Measurements from ENCODE around the gene PNMA8C.

PNMA8C gene

DNA sequence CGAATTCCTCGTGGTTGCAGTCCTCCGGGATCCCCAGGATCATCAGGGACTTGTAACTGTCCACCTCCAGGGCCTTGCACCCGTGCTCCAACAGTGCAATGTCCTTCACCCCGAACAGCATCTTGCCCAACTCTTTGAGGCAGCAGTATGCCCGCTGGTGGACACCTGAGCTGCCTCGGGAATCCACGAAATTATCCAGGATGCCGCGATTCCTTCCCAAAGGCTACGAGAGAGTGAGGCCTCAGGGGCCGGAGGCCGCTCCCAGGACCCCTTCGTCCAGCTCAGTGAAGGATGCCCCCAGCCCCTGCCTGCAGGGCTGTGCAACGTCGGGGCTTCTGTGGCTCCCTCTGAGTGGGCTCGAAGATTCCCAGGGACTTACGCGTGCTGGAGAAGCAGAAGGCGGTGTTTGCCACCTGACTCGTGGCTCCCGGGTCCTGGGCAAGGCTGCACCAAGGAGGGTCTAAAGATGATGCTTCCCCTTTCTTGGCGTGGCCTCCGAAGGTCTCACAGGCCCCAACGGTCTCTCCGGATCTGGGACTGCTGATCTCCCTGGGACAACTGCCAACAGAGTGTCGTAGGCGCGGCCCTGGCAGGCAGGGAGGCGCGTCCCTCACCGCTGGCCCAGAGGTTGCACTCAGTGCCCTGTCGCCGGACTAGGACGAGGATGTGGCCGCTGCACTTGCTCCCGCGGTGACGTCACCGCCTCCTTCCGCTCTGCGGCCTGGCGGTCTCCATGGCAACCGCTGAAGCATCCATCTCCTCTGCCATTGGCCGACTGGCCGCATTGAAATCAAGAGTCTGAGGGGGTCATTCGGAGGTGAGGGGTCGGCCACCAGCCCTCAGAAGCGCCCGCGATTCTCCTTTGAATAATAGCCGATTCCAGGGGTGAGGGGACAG, at the start of gene PNMA8C:
TSS of gene PNMA8C (minus strand) at position 698 of the 897 bp plus-strand sequence. CDS start at position 121, 577 bp downstream.
- DNase-seq, result peak; percentile 63

DNA sequence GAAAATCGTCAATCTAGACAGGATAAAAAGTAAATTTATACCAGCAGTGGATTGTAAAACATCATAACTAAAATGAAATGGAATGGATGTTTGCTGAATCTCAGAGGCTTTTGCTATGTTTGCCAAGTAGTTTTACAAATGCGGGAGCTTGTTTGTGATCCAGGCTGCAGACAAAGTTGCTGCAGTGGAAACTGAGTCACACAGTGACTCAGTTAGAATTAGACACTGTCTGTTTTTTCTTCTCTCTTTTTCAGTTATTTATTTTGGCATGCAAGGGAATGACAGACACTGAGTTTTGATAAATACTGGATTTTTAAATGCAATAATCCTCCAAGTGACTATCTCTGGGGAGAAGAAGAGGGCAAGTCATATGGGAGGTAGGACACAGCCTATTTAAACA, 47.2 kb upstream of the PNMA8C start:
- DNase-seq, result no peak

DNA sequence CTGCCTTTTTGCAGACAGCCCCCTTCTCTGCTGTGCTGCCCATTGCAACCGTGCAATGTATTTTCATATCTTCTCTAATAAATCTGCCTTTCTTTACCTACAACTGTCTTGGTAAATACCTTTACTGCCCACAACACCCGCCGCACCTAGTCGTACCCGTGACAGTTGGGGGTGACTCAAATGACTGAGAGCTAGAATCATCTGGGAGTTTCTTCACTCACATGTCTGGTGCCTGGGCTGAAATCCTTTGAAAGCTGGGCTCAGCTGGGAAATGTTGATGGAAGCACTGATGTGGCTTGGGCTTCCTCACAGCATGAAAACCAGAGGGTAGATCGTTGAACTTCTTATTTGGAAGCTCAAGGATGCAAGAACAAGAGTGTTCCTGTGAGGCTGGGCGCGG, 45.5 kb upstream of the PNMA8C start:
- DNase-seq, result no peak

DNA sequence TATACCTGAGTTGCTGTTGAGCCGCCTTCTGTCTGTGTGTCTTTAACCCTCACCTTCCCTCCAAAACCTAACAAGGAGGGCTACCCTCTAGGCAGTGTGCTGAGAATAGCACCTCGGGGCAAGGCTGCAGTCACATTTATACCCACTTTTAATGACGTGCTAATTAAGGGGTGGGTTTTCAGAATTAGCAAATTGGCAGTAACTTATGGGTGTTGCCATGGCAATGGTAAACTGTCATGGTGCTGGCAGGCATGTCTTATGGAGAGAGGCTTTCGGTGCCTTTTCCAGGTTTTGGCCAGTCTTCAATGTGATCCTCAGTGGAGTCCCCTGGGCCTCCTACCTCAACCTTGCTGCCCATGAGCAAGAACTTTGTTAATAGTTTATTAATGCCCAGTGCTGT, 43.9 kb upstream of the PNMA8C start:
- no peak for DNase-seq

DNA sequence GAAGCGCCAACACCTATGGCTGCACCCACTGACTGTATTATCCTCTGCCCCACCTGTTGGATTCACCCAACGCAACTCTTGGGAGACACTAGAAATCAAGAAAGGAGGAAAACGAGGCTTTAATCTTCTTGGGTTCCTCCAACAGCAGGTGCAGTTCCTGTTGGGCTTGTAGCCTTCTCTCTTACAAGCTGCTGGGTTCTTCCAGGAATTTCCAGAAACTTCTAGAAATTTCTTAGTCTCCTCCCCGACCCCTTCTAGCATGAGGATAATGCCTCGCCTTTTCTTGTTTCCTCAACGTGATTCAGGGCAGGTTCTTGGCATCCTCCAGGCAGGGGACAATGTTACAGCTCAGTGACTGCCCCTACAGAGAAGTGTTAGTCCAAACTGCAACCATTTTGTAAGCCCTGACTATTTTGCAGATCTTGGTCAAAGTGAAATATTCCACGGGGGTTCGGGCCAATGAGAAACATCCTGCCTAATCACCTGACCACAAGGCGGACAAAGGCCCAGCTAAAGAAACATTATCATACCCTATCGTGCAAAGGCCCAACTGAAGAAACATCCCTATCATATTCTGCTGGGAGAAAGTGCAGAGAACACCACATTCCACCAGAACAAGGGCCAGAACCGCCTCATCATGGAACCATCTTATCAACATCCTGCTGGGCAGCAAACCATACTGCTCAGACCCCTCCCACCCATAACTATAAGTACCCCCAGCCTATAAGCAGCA, 43.2 kb upstream of the PNMA8C start:
- no peak for DNase-seq

DNA sequence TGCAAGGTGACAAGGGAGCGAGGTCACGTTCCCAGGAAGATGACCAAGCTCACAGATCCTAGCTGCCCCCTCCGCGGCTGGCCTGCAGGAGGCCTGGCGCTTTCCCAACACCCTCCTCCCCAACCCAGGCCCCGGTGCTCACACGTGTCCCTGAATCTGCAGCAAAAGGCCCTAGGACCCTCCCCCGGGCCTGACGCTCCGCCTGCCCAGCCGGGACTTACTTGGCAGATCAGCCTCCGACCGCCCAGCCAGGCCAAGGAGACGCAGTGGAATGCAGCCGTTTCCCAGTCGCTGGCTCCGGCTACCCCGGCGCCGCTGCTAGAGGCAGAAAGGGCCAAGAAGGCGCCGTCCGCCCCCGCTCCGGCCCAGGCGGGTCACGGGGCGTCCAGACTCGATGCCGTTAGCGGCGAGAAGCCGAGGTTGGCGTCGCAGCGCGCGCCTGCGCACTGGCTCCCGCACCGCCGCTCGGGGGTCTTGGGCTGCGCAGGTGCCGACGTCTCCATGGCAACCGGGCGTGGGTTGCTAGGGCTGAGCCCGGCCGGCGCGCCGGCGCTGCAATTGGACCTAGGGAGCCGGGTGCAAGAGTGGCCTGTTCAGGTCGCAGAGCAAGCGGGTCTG, 42.5 kb upstream of the PNMA8C start, which contains the start of gene PNMA8A:
TSS of gene PNMA8A (minus strand) at position 448 of the 618 bp plus-strand sequence. CDS start 528 bp downstream, outside the sequence.
- DNase-seq, result no peak

DNA sequence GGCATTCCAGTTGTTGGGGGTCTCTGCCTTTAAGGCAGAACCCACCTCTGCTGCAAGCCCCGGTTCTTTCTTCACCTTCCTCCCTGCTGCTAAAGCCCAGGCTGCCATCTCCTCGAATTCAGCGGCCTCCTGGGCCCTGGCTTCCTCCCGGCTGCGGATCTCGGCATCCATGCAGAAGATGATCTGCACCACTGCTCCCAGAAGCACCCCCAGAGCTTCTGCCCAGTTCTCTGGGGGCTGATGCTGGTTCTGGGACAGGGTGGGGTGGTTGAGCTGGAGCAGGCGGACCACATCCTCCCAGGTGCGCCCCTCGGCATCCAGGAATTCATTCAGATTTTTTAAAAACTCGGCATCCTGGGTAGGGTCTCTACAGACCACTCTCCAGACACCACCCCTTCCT, 41.6 kb upstream of the PNMA8C start:
- no peak for DNase-seq

DNA sequence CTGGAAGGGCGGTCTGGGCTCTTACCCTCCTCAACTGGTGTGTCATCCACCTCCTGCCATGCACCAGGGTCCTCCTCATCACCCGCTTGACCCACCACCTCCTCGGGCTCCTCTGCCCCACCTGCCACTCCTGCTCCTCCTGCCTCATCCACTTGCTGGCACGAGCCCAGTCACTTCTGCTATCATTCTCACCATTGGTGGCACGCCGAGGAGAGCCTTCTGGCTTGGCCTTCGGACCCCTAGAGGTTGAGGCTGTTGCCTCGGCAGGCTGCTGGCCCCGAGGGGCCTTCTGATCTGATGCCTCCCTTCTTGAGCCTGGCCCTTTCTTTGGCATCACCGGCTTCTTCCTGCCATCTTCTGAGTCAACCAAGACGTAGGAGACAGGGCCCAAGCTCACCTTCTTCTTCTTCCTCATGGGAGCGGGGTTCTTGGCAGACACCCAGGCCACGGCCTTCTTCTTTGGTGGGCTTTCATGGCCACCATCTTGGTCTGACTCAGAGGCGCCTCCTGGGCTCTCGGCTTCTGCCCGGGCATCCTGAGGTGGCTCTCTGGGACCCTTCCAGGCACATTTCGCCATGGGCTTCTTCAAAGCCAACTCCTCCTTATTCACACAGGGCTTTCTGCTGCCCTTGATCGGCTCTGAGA, 40.9 kb upstream of the PNMA8C start:
- DNase-seq, result no peak

DNA sequence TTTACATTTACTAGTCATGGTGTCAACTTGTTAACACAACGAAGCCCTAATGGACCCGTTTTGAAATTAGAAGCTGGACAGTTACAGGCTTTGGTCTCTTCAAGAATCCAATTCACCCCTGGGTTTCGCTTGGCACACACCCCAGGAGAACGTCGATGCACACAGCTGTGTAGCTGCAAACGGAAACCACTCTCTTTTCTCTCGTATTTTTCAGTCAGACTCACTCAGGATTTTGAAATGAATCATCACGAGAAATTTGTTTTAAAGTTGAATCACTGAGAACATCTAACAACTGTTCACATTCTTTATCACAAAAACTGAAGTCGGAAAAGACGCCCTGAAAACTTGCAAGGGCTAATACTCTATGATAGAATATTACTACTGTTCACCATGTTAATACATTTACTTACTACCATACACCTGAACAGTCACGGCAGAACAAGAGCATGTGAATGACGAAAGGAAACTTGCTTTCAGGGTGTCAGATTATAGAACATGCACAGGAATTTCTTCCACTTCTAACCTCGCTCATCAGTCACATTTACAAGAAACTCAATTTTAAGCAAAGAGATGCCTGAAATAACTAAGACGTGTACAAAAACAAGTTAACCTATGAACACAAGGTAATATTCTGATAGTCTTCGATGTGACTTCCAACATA, 37.9 kb upstream of the PNMA8C start:
- DNase-seq, result no peak

DNA sequence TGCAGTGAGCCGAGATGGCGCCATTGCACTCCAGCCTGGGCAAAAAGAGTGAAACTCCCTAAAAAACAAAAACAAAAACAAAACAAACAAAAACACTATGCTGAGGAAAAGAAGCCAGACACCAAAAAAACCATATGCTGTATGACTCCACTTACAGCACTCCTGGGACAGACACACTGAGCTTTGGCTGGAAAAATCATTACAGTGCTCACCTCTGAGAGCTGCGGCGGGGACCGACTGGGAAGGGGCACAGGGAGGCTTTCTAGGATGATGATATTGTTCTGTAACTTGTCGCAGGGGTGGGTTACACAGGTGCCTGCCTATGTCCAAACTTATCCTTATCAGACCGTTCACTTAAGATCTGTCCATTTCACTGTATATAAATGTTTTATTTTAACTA, 34.8 kb upstream of the PNMA8C start:
- no peak for DNase-seq

DNA sequence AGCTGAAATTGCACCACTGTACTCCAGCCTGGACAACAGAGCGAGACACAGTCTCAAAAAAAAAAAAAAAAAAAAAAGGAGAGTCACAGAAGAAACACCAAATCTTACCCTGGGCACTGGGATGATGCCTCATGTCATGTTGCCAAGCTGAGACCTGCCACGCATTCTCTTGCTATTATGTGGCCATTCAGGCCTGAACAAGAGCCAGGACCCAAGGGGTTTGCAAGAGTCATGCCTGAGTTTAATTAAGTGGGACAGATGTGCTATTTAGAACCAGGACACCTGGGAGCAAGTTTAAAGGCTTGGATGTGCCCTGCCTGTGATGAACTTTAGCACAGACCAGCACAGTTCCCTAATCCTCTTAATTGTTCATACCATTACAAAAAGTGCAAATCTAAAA, 32.8 kb upstream of the PNMA8C start:
- DNase-seq, result no peak

DNA sequence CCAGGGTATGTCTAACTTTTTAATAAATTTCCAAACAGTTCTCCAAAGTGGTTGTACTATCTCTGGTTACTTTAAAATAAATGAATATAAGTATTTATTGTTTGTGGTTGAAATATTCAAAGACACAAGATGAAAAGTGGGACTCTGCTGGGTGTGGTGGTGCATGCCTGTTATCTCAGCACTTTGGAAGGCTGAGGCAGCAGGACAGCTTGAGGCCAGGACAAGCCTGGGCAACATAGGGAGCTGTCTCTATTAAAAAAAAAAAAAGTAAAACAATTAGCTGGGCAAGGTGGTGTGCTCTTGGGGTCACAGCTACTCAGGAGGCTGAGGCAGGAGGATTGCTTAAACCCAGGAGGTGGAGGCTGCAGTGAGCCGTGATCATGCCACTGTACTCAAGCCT, 32.2 kb upstream of the PNMA8C start:
- no peak for DNase-seq

DNA sequence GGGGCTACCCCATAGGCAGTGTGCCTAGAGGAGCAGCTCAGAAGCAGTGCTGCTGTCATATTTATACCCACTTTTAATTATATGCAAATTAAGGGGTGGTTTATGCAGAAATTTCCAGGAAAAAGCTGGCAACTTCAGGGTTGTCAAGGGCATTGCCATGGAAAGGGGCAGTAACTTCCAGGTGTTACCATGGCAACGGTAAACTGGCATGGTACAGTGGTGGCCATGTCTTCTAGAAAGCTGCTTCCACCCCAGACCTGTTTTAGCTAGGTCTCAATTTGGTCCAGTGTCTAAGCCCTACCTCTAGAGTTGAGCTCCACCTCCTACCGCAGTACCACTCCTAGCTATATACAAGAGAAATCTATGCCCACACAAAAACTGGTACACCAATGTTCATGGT, 31.3 kb upstream of the PNMA8C start:
- DNase-seq, result no peak

DNA sequence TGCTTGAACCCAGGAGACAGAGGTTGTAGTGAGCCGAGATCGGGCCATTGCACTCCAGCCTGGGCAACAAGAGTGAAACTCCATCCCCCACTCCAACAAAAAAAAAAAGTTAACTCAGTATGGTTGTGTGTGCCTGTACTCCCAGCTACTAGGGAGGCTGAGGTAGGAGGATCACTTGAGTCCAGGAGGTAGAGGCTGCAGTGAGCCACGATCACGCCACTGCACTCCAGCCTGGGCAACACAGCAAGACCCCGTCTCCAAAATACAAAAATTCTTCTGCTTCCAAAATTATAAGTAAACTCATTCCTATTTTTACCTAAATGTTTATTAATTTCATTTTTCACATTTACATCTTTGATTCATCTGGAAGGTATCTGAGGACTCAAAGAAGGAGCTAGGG, 28.2 kb upstream of the PNMA8C start:
- no peak for DNase-seq

DNA sequence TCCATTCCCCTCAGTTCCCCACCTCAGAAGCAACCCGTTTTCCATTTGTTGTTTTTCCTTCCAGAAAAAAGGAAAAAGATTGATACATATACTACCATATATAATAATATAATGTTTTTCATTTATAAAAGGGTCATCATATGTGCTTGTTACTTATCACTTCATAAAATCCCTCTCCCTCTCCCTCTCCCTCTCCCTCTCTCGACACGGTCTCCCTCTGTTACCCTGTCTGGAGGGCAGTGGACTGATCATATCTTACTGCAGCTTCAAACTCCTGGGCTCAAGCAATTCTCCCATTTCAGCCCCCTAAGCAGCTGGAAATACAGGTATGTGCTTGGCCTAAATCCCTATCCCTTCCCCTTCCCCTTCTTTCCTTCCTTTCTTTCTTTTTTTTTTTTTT, 25.5 kb upstream of the PNMA8C start:
- no peak for DNase-seq

DNA sequence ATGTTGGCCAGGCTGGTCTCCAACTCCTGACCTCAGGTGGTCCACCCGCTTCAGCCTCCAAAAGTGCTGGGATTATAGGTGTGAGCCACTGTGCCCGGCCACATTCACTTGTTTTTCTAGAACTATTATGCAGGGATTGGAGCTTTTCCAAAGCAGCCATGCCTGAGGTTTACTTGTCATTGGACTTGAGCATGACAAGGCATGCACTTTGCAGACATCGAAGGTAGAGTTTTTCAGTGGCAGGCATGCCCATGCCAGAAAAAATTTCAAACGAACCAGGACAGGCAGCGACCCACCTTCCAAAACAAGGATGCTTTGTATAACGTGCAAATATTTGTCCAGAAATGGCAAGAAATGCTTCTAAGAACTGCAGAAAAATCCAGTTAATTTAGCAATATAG, 24.9 kb upstream of the PNMA8C start:
- DNase-seq, result no peak

DNA sequence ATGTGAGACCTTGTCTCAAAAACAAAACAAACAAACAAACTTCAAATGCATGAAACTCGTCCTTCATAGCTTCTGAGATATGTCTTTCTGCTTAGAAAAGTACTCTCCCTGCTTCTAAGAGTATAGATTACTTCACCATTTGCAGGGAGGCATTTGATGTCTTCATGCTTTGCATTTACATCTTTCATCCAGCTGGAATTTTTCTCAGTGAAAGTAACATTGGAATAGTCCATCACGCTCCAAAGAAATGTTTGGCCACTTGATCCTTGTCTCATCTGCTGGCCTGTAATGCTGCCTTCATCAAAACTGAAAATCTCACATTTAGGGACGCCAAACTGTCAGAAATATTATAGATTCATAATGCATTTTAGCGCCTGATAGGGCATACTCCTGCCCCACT, 23.4 kb upstream of the PNMA8C start:
- DNase-seq, result no peak

DNA sequence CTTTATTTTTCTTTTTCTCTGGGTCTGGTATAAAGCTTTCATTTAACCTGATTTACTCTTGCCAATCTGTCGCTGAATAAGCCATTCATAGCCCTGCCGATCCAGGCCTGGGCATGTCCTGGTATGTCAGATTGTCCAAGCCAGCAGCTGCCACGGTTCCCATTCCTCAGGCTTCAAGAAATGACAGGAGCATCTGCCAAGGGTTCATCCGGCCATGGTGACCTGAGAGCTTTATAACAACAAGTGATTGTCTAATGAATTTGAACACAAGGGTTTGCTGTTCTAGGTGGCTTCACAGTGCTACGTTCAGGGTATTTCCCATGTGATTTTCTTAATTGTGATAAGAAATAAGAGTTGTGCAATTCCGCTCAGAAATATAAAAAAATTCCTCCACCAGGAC, 22.6 kb upstream of the PNMA8C start:
- no peak for DNase-seq

DNA sequence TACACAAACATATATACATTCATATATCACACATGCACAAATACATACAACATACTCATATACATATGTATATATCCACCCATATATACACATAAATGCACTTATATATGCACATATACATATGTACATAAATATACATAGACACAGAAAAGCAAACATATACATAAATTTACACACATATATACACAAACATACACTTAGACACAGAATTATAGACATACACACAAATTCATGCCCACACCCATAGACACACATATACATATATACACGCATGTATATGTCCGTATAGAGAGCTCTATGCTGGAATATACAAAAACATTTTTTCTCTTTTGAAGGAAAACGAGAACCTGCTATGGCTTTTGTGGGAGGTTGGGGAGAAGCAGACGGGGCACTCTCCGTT, 22.0 kb upstream of the PNMA8C start:
- no peak for DNase-seq

DNA sequence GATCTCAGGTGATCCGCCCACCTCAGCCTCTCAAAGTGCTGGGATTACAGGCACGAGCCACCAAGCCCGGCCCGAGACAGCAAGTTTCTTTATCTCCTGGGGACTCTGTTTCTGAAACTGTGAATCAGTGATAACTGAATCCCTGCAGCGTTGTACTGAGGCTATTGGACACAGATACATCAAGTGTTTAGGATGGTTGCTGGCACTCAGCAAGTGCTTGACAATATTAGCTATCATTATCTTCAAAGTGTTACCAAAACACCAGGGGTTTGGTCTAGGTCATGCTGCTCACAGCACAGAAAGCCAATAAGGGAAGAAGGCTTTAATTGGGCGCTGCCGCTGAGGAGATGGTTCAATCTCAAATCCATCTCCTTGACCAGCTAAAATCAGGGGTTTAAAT, 20.5 kb upstream of the PNMA8C start:
- no peak for DNase-seq

DNA sequence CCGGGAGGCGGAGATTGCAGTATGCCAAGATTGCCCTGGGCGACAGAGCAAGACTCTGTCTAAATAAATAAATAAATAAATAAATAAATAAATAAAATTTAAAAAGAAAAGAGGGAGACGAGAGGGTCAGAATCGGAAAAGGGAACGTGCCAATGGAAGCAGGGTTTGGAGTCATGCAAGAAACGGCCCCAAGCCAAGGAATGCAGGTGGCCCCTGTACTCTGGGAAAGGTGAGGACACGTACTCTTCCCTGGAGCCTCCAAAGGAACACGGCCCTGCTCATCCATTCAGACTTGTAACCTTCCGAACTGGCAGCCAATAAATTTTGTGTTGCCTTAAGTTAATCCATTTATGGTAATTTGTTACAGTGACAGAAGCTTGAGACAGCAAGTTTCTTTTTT, 19.9 kb upstream of the PNMA8C start:
- no peak for DNase-seq

DNA sequence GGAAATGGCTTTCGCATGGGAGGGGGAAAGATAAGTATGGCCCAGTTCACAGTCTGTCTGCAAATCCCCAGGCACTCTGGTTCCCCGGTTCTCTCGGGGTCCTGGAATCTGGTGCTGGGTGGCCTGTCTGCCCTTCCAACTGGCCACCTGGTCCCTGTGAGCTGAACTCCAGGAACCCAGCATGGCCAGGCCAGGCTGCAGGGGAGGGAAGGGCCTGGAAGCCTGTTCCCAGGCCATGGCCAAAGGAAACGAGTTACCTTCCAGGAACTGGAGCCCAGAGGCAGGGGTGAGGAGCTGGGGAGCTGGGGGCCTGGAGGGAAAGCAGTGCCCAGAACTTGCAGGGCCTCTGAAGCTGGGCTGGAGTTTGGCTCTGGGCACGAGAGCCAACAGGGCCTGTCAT, 19.1 kb upstream of the PNMA8C start:
- DNase-seq, result no peak

DNA sequence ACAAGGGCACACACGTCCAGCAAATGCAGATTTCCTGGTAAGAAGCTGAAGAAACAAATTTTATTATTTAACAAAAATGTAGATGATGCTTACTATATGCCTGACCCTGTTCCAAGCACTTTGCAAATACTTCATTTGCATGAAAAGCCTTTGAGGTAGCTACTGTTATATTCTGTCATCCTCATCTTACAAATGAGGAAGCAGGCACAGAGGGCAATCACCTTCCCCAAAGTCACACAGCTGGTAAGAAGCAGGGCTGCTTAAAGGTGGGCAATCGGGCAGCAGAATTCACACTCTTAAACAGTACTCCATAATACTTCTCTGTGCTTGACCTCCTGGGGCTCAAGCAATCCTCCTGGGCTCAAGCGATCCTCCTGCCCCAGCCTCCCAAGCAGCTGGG, 18.3 kb upstream of the PNMA8C start:
- no peak for DNase-seq
